Lung (tissue), 12 donors: ENCODE data around the gene RXRA. TPM values are rescaled to one million over a fixed set of nuclear protein-coding genes. Genes with fewer than 3 reads are reported as not detected.

Experiments
- ATAC-seq: fragments of 200-7000 bp; cut with Tn5 transposase; one replicate; pipeline ENCODE4 v1.9.1; 2020; ENCODE audit warnings: moderate number of reproducible peaks; ENCODE audit not compliant: insufficient read depth, low FRiP score
- DNase-seq, 3 donors: peaks; one replicate each; pipeline ENCODE4 v3.0.0-alpha.2; 2013 to 2017
- H3K27ac ChIP-seq, 2 donors: one replicate each; pipeline ENCODE4 v1.5.1; 2013; ENCODE audit warnings: mild to moderate bottlenecking in 2 of 2, moderate library complexity in 2 of 2, control low read depth in 1 of 2, inconsistent platforms in 1 of 2, low read depth in 1 of 2, low read length in 1 of 2
- H3K27me3 ChIP-seq, 3 donors: one replicate each; pipeline ENCODE4 v1.5.1; 2013; ENCODE audit warnings: low read length in 2 of 3; ENCODE audit not compliant: control insufficient read depth in 3 of 3, insufficient read depth in 3 of 3
- H3K36me3 ChIP-seq, 4 donors: one replicate each; pipeline ENCODE4 v1.5.1; 2013; ENCODE audit warnings: low read length in 4 of 4, mild to moderate bottlenecking in 1 of 4, moderate library complexity in 1 of 4; ENCODE audit not compliant: control insufficient read depth in 4 of 4, insufficient read depth in 4 of 4
- H3K4me1 ChIP-seq, 5 donors: one replicate each; pipeline ENCODE4 v1.5.1; 2013; ENCODE audit warnings: low read length in 5 of 5, mild to moderate bottlenecking in 2 of 5, moderate library complexity in 1 of 5; ENCODE audit not compliant: control insufficient read depth in 5 of 5, insufficient read depth in 5 of 5
- H3K4me3 ChIP-seq: one replicate; pipeline ENCODE4 v1.5.1; 2013; ENCODE audit warnings: mild to moderate bottlenecking, control low read depth, moderate library complexity
- H3K9ac ChIP-seq, 2 donors: one replicate each; pipeline ENCODE4 v1.5.1; 2013; ENCODE audit warnings: low read length in 2 of 2, control low read depth in 1 of 2; ENCODE audit not compliant: insufficient read depth in 1 of 2
- H3K9me3 ChIP-seq, 4 donors: one replicate each; pipeline ENCODE4 v1.5.1; 2013; ENCODE audit warnings: low read length in 3 of 4, mild to moderate bottlenecking in 1 of 4, moderate library complexity in 1 of 4; ENCODE audit not compliant: control insufficient read depth in 4 of 4, insufficient read depth in 3 of 4
- whole genome bisulfite sequencing, 2 donors: extraction: QIAGEN DNeasy Blood & Tissue Kit; methylation state at CpG; one replicate each; pipeline ENCODE4 v1.1.7; 2013; 5-methylcytosine and 5-hydroxymethylcytosine counted together
- polyA plus RNA-seq, 2 donors: library from polyadenylated mRNA; stranded (reverse); fragments of 200-250 nt; gene quantifications; one replicate each; pipeline ENCODE4 v1.2.1, GENCODE V29; 2013
- total RNA-seq, 2 donors: library from RNA; depleted of rRNA in 1 of 2; stranded (reverse); fragments of >200 nt in 1 of 2; gene quantifications; one replicate each; pipeline ENCODE4 v1.2.1, GENCODE V29; 2014 to 2021
- TF ChIP-seq, protein P1 (sequence below): IDR thresholded peaks from 2 replicates; pipeline ENCODE4 v1.5.1; 2012; ENCODE audit warnings: mild to moderate bottlenecking; ENCODE audit errors: control extremely low read depth, extremely low read depth
- donor health status: control.
- donor health status: control.
- donor health status: Bipolar disorder and iron deficiency.
- donor health status: healthy.
- donor health status: DM: yes; HTN: yes; CAD: no.

Gene RXRA
- total and polyA plus RNA-seq, 4 donors: 24.2 to 85.2 (median 52.2) TPM

DNA sequence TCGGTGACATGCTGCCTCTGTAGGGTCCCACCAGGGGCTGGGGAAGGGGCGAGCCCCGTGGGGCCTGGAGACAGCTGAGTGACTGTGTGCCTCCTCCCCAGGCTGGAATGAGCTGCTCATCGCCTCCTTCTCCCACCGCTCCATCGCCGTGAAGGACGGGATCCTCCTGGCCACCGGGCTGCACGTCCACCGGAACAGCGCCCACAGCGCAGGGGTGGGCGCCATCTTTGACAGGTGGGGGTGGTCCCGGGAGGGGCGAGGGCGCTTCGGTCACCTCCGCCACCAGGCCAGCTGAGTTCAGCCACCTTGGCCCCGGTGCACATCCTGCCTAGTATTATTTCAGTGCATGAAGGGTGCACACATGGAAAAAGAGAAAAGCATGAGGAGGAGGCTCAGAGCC, 102.8 kb downstream of the RXRA start:
- TF ChIP-seq, protein P1, sequence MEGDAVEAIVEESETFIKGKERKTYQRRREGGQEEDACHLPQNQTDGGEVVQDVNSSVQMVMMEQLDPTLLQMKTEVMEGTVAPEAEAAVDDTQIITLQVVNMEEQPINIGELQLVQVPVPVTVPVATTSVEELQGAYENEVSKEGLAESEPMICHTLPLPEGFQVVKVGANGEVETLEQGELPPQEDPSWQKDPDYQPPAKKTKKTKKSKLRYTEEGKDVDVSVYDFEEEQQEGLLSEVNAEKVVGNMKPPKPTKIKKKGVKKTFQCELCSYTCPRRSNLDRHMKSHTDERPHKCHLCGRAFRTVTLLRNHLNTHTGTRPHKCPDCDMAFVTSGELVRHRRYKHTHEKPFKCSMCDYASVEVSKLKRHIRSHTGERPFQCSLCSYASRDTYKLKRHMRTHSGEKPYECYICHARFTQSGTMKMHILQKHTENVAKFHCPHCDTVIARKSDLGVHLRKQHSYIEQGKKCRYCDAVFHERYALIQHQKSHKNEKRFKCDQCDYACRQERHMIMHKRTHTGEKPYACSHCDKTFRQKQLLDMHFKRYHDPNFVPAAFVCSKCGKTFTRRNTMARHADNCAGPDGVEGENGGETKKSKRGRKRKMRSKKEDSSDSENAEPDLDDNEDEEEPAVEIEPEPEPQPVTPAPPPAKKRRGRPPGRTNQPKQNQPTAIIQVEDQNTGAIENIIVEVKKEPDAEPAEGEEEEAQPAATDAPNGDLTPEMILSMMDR: no peak
- Histone ChIP-seq H3K27ac (no peak overlapping the region), H3K27me3 (no peaks in the 10 kb centered on the region), H3K9ac (no peak overlapping the region), H3K4me3 (no peak overlapping the region), H3K9me3 (no peaks in the 10 kb centered on the region), H3K36me3 (peaks cover 0 to 50% (median 6%) of the 10 kb centered on the region in 4 donors), H3K4me1 (peaks cover 0 to 15% (median 7%) of the 10 kb centered on the region in 5 donors)
- DNase-seq (no peak), ATAC-seq (no peak)
- WGBS, 2 donors: 91 to 94% methylated on average over 15 to 20 of the region's 20 CpGs

DNA sequence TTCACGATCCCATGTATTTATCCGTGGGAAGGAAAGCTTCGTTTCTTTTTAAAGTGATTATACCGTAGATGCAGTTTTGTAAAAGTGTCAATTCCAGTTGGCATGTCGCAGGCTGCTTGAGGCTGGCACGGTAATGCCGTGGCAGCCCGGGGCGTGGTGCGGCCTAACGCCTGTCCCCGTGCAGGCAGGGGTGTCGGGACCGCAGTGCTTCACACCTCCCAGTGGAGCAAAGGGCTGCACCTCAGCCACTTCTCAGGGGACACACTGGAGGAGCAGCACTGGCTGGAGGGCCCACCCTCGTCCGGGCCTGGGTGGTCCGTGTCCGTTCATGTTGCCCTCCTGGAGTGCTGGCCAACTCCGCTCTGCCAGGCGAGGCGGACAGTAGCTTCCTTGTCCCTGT, 103.2 kb downstream of the RXRA start:
- WGBS, 2 donors: 96% methylated on average over 21 of the region's 21 CpGs
- H3K4me1 ChIP-seq: peaks cover 0 to 20% (median 11%) of the 10 kb centered on the region in 5 donors
- no peak overlapping the region for H3K27ac ChIP-seq
- TF ChIP-seq, protein P1: no peak
- no peaks in the 10 kb centered on the region for H3K9me3 ChIP-seq
- no peak for DNase-seq
- ATAC-seq: no peak
- H3K4me3 ChIP-seq: no peak overlapping the region
- H3K36me3 ChIP-seq: peaks cover 0 to 52% (median 10%) of the 10 kb centered on the region in 4 donors
- no peaks in the 10 kb centered on the region for H3K27me3 ChIP-seq
- no peak overlapping the region for H3K9ac ChIP-seq

DNA sequence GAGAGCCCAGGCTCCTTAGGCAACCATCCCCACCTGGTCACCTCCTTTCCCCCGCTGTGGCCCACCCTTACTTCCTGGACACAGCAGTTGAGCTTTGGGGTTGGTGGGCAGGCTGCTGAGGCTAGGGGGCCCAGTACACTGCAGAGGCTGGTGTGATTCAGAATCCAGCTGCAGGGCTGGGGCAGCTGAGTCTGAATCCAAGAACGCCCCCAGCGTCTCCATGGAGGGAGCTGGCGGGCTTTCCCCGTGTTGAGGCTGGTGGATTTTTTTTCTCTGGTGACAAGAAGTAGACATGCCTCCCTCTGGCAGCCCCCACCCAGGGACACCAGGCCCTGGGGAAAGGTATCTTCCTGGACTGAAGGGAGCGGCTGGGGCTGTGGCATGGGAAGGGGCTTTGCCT, 104.8 kb downstream of the RXRA start:
- no peak for ATAC-seq

More for the DNA sequence above, 104.8 kb downstream of the RXRA start:
- Histone ChIP-seq H3K9ac (no peak overlapping the region), H3K9me3 (no peaks in the 10 kb centered on the region), H3K4me1 (peaks cover 5 to 27% (median 19%) of the 10 kb centered on the region in 5 donors), H3K36me3 (peaks cover 0 to 49% (median 8%) of the 10 kb centered on the region in 4 donors), H3K27me3 (no peaks in the 10 kb centered on the region), H3K27ac (peak overlapping the region in 1 of 2 donors; percentile 7), H3K4me3 (no peak overlapping the region)
- 86 to 93% methylated on average over 6 of the region's 6 CpGs for WGBS, 2 donors
- TF ChIP-seq, protein P1: no peak
- no peak for DNase-seq
